Limb (tissue), 2 donors: ENCODE results near the gene TMEM87B.

Experiments used
- DNase-seq, 2 donors: peaks; one replicate each; pipeline ENCODE4 v3.0.0-alpha.2; 2016; ENCODE audit errors: extremely low spot score in 2 of 2

Gene TMEM87B

GRCh38 chr2:112168422-112169124, 113.5 kb downstream of the TMEM87B start:
- no peak for DNase-seq
